GM12872 (cell line): ENCODE results near the gene CSH1.
"Not testable (repeated sequence)": the region's sequence is repeated elsewhere in the genome, so short reads cannot be mapped to it uniquely, and the experiment has no call there.

ENCODE experiments used
- TF ChIP-seq, protein P1 (sequence below): IDR thresholded peaks from 3 replicates; pipeline ENCODE4 v1.5.1; 2011; ENCODE audit warnings: low read depth, mild to moderate bottlenecking, low read length, moderate library complexity; ENCODE audit not compliant: insufficient read depth

Gene CSH1

DNA sequence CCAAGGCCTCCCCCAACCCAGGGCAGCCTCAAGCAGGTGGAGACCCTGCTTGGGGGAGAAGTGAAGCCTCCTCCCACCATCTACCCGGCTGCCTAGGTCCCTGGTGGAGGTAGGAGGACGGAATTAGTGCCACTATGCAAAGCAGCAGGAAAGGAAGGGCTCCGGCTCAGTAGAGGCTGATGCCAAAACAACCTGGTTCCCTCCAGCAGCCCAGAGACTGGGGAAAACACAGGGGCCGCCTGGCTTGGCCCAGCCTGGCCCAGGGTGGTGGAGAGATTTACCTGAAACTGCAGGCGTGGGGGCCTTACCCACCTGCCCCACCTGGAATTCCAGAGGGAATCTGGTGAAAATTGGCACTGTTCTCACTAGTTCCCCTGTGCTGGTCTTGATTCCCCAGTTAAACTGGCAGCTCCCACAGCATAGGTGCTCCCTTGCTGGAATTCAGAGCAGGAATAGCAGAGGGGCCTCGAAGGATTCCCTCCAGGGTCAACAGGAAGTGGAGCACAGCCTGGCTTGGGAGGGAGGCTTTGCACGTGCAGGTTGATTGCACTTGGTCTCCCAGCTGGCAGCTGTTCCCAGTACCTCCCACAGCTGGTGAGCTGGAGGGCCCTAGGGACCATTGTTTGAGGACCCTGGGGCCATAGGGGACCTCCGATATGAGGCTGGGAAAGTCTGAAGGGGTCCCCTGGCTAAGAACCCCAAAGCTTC is 31.2 kb upstream of the CSH1 start:
- TF ChIP-seq, protein P1, sequence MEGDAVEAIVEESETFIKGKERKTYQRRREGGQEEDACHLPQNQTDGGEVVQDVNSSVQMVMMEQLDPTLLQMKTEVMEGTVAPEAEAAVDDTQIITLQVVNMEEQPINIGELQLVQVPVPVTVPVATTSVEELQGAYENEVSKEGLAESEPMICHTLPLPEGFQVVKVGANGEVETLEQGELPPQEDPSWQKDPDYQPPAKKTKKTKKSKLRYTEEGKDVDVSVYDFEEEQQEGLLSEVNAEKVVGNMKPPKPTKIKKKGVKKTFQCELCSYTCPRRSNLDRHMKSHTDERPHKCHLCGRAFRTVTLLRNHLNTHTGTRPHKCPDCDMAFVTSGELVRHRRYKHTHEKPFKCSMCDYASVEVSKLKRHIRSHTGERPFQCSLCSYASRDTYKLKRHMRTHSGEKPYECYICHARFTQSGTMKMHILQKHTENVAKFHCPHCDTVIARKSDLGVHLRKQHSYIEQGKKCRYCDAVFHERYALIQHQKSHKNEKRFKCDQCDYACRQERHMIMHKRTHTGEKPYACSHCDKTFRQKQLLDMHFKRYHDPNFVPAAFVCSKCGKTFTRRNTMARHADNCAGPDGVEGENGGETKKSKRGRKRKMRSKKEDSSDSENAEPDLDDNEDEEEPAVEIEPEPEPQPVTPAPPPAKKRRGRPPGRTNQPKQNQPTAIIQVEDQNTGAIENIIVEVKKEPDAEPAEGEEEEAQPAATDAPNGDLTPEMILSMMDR: no peak

DNA sequence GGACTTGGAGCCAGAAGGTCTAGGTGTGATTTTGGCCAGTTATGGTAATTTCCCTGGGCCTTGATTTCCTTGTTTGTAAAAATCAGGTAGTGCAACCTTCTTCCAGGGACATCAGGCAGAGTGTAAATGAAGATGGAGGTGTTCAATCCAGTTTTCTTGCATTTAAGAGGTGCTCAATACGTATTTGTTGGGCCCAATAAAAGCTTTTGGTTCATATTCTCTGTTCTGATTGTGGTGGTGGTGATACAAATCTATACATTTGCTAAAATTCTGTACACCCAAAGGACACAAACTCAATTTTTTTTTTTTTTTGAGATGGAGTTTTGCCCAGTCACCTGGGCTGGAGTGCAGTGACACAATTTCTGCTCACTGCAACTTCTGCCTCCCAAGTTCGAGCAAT is 29.8 kb upstream of the CSH1 start:
- TF ChIP-seq, protein P1: no peak

DNA sequence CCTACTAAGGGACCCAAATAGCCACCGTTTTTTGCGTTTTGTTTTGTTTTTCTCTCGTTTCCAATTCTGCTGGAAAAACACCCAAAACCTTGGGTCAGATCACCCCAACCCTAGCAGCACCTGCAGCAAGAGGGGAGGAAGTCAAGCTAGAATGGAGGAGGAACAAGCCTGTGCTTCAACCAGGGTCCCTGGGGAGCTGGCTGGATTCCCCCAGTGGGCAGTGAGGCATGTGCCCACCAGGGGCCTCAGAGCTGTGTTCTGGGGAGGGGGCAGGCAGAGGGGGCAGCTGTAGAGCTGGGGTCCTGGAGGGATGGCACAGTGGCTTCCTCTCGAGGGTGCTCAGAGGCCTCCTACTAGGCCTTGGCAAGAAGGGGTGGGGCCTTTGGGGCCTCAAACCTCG is 29.2 kb upstream of the CSH1 start:
- TF ChIP-seq, protein P1: 0 out of 3 replicates have a peak, but pooled peaks have one; percentile 15

DNA sequence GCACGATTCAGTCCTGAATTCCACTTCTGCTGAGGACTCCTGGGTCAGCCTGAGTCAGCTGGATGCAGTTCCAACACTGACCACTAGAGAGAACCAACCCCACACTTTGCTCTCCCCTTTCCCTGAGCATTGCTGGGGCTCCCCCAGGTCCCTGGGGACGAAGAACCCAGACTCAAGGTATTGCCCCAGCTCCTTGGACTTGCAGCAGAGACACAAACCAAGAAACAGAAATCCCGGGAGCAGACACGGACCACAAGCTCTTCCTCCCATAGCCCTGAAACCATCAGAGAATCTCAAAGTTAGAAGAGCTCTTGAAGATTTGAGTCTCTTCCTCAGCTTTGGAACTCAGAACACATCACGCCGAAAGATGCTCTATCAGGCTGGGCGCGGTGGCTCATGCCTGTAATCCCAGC is 22.9 kb upstream of the CSH1 start:
- TF ChIP-seq, protein P1: peak; percentile 99

DNA sequence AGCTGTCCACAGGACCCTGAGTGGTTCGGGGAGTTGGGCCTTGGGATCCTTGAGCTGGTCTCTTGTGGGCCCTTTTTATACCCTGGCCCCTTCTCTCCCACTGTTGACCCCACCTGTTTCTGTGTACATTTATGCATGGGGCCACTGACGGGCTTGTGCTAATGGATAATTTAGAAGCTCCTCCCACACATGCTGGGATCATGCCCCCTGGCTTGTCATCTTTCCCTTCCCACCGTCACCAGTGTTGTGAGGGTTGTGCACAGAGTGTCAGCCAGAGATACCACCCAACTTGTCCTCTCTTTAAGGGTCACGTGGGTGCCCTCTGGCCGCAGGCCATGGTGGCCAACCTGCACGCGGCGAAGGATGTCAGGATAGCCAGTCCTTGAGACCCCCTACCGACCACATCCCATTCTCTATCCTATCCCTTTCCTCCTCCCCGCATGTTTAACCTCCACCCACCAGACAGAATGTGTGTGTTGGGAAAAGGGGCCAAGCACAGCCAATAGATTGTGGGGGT is 22.5 kb upstream of the CSH1 start, which contains the start of gene GH1:
Gene GH1 (minus strand): TSS at position 51 of the 517 bp plus-strand sequence. CDS start 63 bp downstream, outside the sequence.
- TF ChIP-seq, protein P1: not testable (repeated sequence)

DNA sequence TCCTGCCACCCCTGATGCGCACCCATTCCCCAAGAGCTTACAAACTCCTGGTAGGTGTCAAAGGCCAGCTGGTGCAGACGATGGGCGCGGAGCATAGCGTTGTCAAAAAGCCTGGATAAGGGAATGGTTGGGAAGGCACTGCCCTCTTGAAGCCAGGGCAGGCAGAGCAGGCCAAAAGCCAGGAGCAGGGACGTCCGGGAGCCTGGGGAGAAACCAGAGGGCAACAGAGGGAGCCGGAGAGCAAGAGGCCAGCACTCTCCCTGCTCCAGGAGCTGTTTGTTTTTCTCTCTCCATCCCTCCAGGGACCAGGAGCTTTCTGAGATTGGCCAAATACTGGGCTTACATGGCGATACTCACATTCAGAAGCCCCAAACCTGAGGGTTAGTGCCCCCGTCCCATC is 21.9 kb upstream of the CSH1 start:
- TF ChIP-seq, protein P1: no peak

DNA sequence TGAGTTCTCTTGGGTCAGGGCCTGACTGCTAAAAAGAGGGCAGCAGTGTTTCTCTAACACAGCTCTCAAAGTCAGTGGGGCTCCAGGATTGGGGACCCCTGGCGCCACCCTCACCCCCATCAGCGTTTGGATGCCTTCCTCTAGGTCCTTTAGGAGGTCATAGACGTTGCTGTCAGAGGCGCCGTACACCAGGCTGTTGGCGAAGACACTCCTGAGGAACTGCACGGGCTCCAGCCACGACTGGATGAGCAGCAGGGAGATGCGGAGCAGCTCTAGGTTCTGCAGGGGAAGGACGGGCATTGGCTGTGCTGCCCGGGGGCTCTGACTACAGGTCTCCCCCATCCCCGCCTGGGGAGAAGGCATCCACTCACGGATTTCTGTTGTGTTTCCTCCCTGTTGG is 21.3 kb upstream of the CSH1 start:
- TF ChIP-seq, protein P1: no peak
